Lower lobe of right lung (tissue), 2 donors: ENCODE measurements around the gene KCNAB2. TPM values are rescaled to one million over a fixed set of nuclear protein-coding genes. Genes with fewer than 3 reads are reported as not detected.

Experiments
- ATAC-seq, 2 donors: fragments of 200-7000 bp; cut with Tn5 transposase; one replicate each; pipeline ENCODE4 v1.9.1; 2020 to 2022; ENCODE audit warnings: mild to moderate bottlenecking in 2 of 2, moderate library complexity in 2 of 2
- DNase-seq: peaks from one replicate; pipeline ENCODE4 v3.0.0-alpha.2; 2020
- H3K27ac ChIP-seq: fragments of 200-600 bp; one replicate; pipeline ENCODE4 v1.8.0; 2022
- H3K27me3 ChIP-seq: fragments of 200-600 bp; one replicate; pipeline ENCODE4 v1.8.0; 2022; ENCODE audit warnings: low read depth
- H3K36me3 ChIP-seq: fragments of 200-600 bp; one replicate; pipeline ENCODE4 v1.8.0; 2022; ENCODE audit warnings: mild to moderate bottlenecking
- H3K4me1 ChIP-seq: fragments of 200-600 bp; one replicate; pipeline ENCODE4 v1.8.0; 2022
- H3K4me3 ChIP-seq: fragments of 200-600 bp; one replicate; pipeline ENCODE4 v1.8.0; 2022; ENCODE audit warnings: mild to moderate bottlenecking
- H3K9me3 ChIP-seq: fragments of 200-600 bp; one replicate; pipeline ENCODE4 v1.8.0; 2022
- CTCF ChIP-seq: fragments of 200-600 bp; IDR thresholded peaks from one replicate; pipeline ENCODE4 v1.8.0; 2022; ENCODE audit warnings: antibody characterized with exemption, mild to moderate bottlenecking
- intact Hi-C: fragments of 100-400 bp; cut with DNase I; formaldehyde crosslinking; loops from one replicate; pipeline ENCODE4 v1.11.0; 2022
- total RNA-seq: library from RNA; stranded (reverse); fragmentation: NEBNext Ultra II Directional; extraction: Animal tissue kit (Norgen Biotek cat#: 25700); gene quantifications from one replicate; pipeline ENCODE4 v1.2.1, GENCODE V29; 2021
- donor health status: DM: no; HTN: yes; CAD: no; lungs with severe emphysema.

Gene KCNAB2
- total RNA-seq, 1 donor from 2014 or later, result 119 TPM

- ATAC-seq (no peak), DNase-seq (no peak)
- Histone ChIP-seq H3K27me3 (no peaks in the 10 kb centered on the region), H3K4me1 (peaks cover 9% of the 10 kb centered on the region), H3K27ac (no peak overlapping the region), H3K9me3 (no peaks in the 10 kb centered on the region), H3K36me3 (peaks cover 28% of the 10 kb centered on the region), H3K4me3 (no peak overlapping the region)
- intact Hi-C loops, result no loop called here
- TF ChIP-seq CTCF, result no peak
Measured at GRCh38 chr1:6085666-6086065, 40.0 kb downstream of the KCNAB2 start.

GRCh38 chr1:6086358-6086757 lies 40.7 kb downstream of the KCNAB2 start:
- TF ChIP-seq CTCF, result no peak
- Histone ChIP-seq H3K36me3 (peaks cover 24% of the 10 kb centered on the region), H3K27ac (no peak overlapping the region), H3K9me3 (no peaks in the 10 kb centered on the region), H3K27me3 (no peaks in the 10 kb centered on the region), H3K4me3 (no peak overlapping the region), H3K4me1 (peaks cover 9% of the 10 kb centered on the region)
- intact Hi-C loops, result no loop called here
- no peak for ATAC-seq
- no peak for DNase-seq

GRCh38 chr1:6086762-6087376 lies 41.2 kb downstream of the KCNAB2 start:
- ATAC-seq (no peak), DNase-seq (no peak)
- no peaks in the 10 kb centered on the region for H3K9me3 ChIP-seq
- TF ChIP-seq CTCF, result no peak
- H3K27me3 ChIP-seq, result no peaks in the 10 kb centered on the region
- no peak overlapping the region for H3K4me3 ChIP-seq
- no peak overlapping the region for H3K27ac ChIP-seq
- peaks cover 9% of the 10 kb centered on the region for H3K4me1 ChIP-seq
- intact Hi-C loops, result no loop called here
- peaks cover 21% of the 10 kb centered on the region for H3K36me3 ChIP-seq

- H3K4me1 ChIP-seq, result peaks cover 9% of the 10 kb centered on the region
Measured at GRCh38 chr1:6087377-6087772, 41.7 kb downstream of the KCNAB2 start.

GRCh38 chr1:6087958-6088357 lies 42.3 kb downstream of the KCNAB2 start:
- intact Hi-C loops, result no loop called here

More at GRCh38 chr1:6087377-6087772, 41.7 kb downstream of the KCNAB2 start:
- no peak for TF ChIP-seq CTCF
- ATAC-seq, result no peak
- H3K36me3 ChIP-seq, result peaks cover 20% of the 10 kb centered on the region
- intact Hi-C loops, result no loop called here
- DNase-seq, result no peak
- no peaks in the 10 kb centered on the region for H3K27me3 ChIP-seq
- no peak overlapping the region for H3K27ac ChIP-seq
- H3K9me3 ChIP-seq, result no peaks in the 10 kb centered on the region
- no peak overlapping the region for H3K4me3 ChIP-seq

More at GRCh38 chr1:6087958-6088357, 42.3 kb downstream of the KCNAB2 start:
- DNase-seq, result no peak
- Histone ChIP-seq H3K4me3 (no peak overlapping the region), H3K9me3 (no peaks in the 10 kb centered on the region), H3K27me3 (no peaks in the 10 kb centered on the region), H3K27ac (no peak overlapping the region), H3K4me1 (peaks cover 7% of the 10 kb centered on the region), H3K36me3 (peaks cover 16% of the 10 kb centered on the region)
- TF ChIP-seq CTCF, result no peak
- ATAC-seq, result no peak
